Activated naive CD8-positive, alpha-beta T cell (primary cell): ENCODE measurements around the gene FAM187B.
A peak's percentile ranks its signal among the peaks of the same experiment; 100 is the strongest.

Source experiments
- H3K27ac Mint-ChIP-seq: one replicate; pipeline ENCODE4 v1.8.0; 2021; ENCODE audit warnings: mixed read lengths
- H3K27me3 Mint-ChIP-seq: one replicate; pipeline ENCODE4 v1.8.0; 2021; ENCODE audit warnings: mixed read lengths
- H3K36me3 Mint-ChIP-seq: one replicate; pipeline ENCODE4 v1.8.0; 2021; ENCODE audit warnings: mixed read lengths
- H3K4me1 Mint-ChIP-seq: one replicate; pipeline ENCODE4 v1.8.0; 2021; ENCODE audit warnings: low read depth, mixed read lengths
- H3K4me3 Mint-ChIP-seq: one replicate; pipeline ENCODE4 v1.8.0; 2021; ENCODE audit warnings: mild to moderate bottlenecking, mixed read lengths
- H3K9me3 Mint-ChIP-seq: one replicate; pipeline ENCODE4 v1.8.0; 2021; ENCODE audit warnings: low read depth, mixed read lengths

FAM187B gene

DNA sequence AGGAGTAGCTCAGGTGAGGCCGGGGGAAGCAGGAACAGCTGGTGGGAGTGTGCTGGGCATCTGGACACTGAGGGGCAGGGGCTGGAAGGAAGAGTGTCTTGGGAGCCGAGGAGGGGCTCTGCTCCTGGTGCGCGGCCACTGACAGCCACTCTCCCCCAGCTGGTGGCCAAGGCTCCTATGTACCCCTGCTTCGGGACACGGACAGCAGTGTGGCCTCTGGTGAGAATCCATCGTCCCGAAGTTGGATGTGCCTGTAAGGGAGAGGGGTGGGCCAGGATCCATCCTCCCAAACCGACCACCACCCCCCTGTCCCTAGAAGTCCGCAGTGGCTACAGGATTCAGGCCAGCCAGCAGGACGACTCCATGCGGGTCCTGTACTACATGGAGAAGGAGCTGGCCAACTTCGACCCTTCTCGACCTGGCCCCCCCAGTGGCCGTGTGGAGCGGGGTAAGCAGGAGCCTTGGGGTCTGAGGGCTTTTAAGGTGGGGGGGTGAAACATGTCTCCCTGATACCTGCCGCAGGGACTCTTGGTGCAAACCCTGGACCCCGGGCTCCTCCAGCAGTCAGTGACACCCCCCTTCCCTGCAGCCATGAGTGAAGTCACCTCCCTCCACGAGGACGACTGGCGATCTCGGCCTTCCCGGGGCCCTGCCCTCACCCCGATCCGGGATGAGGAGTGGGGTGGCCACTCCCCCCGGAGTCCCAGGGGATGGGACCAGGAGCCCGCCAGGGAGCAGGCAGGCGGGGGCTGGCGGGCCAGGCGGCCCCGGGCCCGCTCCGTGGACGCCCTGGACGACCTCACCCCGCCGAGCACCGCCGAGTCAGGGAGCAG, 38.2 kb upstream of the FAM187B start:
- no peaks in the 10 kb centered on the region for H3K27me3 Mint-ChIP-seq

GRCh38 chr19:35265900-35266519, 37.5 kb upstream of the FAM187B start:
- peaks cover 19% of the 10 kb centered on the region for H3K4me1 Mint-ChIP-seq
- no peaks in the 10 kb centered on the region for H3K27me3 Mint-ChIP-seq
- H3K9me3 Mint-ChIP-seq: no peaks in the 10 kb centered on the region
- peak overlapping the region; percentile 74 for H3K4me3 Mint-ChIP-seq
- H3K36me3 Mint-ChIP-seq: peaks cover 2% of the 10 kb centered on the region
- peak overlapping the region; percentile 89 for H3K27ac Mint-ChIP-seq

More for the DNA sequence above, 38.2 kb upstream of the FAM187B start:
- Mint-ChIP-seq H3K4me1 (peaks cover 19% of the 10 kb centered on the region), H3K4me3 (peak overlapping the region; percentile 95), H3K9me3 (no peaks in the 10 kb centered on the region), H3K27ac (peak overlapping the region; percentile 89), H3K36me3 (peaks cover 2% of the 10 kb centered on the region)

DNA sequence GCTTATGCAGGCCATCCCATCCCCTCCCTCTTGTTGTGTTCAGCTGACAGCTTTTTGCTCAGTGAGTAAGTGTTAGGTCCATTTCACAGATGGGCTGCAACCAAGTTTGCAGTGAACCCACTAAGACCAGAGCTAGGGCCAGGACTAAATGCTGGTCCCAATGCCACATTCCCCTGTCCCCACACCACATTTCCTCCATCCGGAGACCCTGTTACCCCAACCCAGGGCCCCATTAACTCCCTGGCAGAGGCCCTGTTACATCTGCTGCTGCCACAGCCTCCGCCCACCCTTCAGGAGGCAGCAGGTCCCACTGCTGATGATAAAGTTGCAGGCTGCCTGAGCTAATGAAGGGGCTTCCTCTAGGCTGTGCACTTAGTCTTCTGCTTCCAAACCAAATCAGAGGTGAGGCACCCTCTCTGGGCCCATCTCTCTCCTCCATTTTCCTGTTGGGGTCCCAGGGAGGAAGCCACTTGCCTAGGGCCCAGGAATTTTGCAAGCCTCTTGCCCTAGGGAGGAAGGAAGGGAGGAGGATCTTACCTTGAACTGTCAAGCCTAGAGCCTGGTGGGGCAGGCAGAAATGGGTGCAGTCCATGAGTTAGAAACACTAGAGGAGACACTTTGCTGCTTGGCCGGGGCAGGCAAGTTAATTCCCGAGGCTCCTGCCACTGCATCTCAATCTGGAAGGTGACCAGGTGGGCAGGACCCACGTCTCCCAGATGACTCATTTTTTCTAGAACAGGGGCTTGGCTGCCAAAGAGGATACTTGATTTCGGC, 36.8 kb upstream of the FAM187B start:
- H3K9me3 Mint-ChIP-seq: no peaks in the 10 kb centered on the region
- peak overlapping the region; percentile 89 for H3K27ac Mint-ChIP-seq
- no peaks in the 10 kb centered on the region for H3K27me3 Mint-ChIP-seq
- H3K4me3 Mint-ChIP-seq: peak overlapping the region; percentile 74
- H3K36me3 Mint-ChIP-seq: peaks cover 2% of the 10 kb centered on the region
- H3K4me1 Mint-ChIP-seq: peaks cover 19% of the 10 kb centered on the region

DNA sequence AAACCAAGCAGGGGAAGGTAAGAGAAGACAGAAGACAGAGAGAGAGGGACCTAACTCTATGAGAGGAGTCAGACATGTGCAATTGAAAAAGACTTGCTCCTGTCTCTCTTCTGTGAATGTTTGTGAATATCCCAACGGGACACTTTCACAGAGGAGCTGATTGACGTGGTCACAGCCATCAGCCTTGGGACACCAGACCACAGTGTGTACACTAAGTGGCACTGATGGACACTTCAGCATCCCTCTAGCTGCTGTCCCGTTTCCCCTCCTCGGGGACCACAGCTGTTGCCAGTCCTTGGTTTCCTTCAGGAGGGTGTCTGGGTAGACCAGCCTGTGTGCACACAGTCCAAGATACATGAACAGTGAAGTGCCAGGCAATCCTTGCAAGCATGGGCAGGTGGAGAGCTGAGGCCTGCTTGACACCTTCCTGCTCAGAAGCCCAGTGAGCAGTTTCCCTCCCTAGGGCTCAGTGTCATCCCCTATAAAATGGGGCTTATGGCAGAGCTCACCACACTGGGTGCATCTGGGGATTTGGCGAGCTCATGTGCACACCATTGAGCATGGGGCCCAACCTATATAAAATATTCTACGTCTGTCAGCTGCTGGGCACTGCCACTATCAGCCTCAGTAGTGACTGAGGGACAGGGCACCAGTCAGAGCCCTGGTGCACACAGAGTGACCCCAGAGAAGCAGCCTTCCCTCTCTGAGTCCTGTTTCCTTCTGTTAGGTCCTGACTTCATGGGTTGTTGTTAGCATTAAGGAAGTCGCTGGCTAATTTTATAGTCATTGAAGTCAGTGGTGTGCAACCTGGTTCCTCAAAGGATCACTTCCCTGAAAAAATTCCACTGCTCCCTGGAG, 36.0 kb upstream of the FAM187B start:
- Mint-ChIP-seq H3K4me3 (no peak overlapping the region), H3K27ac (peak overlapping the region; percentile 81), H3K4me1 (peaks cover 22% of the 10 kb centered on the region), H3K36me3 (peaks cover 2% of the 10 kb centered on the region), H3K9me3 (no peaks in the 10 kb centered on the region), H3K27me3 (no peaks in the 10 kb centered on the region)

DNA sequence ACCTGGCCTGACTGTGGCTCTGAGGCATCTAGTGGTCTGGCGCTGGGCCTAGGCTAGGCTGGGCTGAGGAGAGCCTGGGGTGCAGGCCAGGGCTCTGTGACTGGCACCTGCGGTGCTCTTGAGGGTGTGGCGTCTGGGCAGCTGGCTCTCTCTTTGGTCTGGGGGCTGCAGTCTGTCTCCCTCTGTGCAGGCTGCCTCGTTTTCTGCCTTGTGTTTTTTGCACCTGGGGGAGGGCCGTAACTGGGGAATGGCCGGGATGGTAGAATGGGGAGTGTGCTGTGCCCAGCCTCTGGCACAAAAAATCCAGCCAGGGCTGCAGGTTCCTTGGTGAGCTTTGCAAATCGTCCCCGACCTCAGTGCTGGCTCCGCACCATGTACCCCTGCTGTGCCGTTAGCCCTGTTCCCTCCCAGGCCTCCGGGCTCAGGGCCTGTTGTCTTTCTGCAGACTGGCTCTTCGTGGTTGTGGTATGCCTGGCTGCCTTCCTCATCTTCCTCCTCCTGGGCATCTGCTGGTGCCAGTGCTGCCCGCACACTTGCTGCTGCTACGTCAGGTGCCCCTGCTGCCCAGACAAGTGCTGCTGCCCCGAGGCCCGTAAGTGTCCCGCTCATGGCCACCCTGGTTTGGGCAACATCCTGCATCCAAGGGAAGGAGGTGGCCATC, 33.7 kb upstream of the FAM187B start:
- no peak overlapping the region for H3K27ac Mint-ChIP-seq
- H3K27me3 Mint-ChIP-seq: no peaks in the 10 kb centered on the region
- no peak overlapping the region for H3K4me3 Mint-ChIP-seq
- peaks cover 30% of the 10 kb centered on the region for H3K4me1 Mint-ChIP-seq
- H3K36me3 Mint-ChIP-seq: peaks cover 2% of the 10 kb centered on the region
- H3K9me3 Mint-ChIP-seq: no peaks in the 10 kb centered on the region

- no peaks in the 10 kb centered on the region for H3K9me3 Mint-ChIP-seq
- no peak overlapping the region for H3K4me3 Mint-ChIP-seq
- H3K27ac Mint-ChIP-seq: no peak overlapping the region
- H3K36me3 Mint-ChIP-seq: peaks cover 2% of the 10 kb centered on the region
- H3K27me3 Mint-ChIP-seq: no peaks in the 10 kb centered on the region
- peaks cover 35% of the 10 kb centered on the region for H3K4me1 Mint-ChIP-seq
These were observed 33.0 kb upstream of the FAM187B start for GRCh38 chr19:35261356-35262100.

GRCh38 chr19:35260694-35261304, 32.3 kb upstream of the FAM187B start:
- no peaks in the 10 kb centered on the region for H3K27me3 Mint-ChIP-seq
- H3K27ac Mint-ChIP-seq: no peak overlapping the region
- H3K9me3 Mint-ChIP-seq: no peaks in the 10 kb centered on the region
- peaks cover 2% of the 10 kb centered on the region for H3K36me3 Mint-ChIP-seq
- H3K4me3 Mint-ChIP-seq: no peak overlapping the region
- H3K4me1 Mint-ChIP-seq: peaks cover 34% of the 10 kb centered on the region

GRCh38 chr19:35257113-35257461, 28.5 kb upstream of the FAM187B start:
- Mint-ChIP-seq H3K4me3 (no peak overlapping the region), H3K9me3 (no peaks in the 10 kb centered on the region), H3K27ac (peak overlapping the region; percentile 54), H3K27me3 (no peaks in the 10 kb centered on the region), H3K4me1 (peaks cover 33% of the 10 kb centered on the region), H3K36me3 (no peaks in the 10 kb centered on the region)

- peak overlapping the region; percentile 89 for H3K27ac Mint-ChIP-seq
- no peaks in the 10 kb centered on the region for H3K27me3 Mint-ChIP-seq
- no peak overlapping the region for H3K4me3 Mint-ChIP-seq
- no peaks in the 10 kb centered on the region for H3K36me3 Mint-ChIP-seq
- H3K9me3 Mint-ChIP-seq: no peaks in the 10 kb centered on the region
- peaks cover 34% of the 10 kb centered on the region for H3K4me1 Mint-ChIP-seq
These were observed 28.0 kb upstream of the FAM187B start for GRCh38 chr19:35256566-35256965.

DNA sequence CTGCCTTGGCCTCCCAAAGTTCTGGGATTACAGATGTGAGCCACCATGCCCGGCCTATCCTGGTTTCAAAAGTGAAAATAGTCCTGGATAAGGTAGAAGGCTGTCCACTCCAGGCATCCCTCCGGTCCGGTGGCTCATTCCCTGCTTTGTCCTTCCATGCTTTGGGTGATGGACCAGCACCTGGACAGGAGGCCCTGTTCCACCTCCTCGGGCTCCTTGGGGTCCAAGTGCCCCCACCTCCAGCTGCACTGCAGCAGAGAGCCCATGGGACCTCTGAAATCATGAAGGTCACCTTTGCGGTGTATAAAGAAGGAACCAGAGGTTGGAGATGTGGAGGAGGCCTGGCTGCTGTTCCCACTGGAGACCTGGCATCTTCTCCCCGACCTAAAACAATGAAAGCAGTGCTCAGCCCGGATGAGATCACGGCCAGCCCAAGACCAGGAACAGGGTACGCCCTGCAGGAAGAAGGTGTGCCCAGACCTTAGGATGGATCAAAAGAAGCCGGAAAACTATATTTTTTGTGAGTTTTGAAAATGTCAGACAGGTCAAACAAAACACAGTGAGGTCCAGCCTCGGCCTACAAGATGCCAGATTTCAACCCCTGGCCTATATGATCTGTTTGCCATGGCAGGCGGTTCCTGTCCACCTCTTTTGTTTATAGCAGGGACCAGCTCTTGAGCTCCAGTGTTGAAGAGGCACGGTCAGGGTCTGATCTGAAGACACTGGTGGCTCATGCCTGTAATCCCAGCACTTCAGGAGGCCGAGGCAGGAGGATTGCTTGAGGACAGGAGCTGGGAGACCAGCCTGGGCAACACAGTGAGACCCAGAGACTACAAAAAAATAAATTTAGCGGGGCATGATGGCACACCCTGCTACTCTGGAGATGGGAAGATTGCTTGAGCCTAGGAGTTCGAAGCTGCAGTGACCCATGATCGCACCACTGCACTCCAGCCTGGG, 26.1 kb upstream of the FAM187B start:
- Mint-ChIP-seq H3K27ac (peak overlapping the region; percentile 64), H3K27me3 (no peaks in the 10 kb centered on the region), H3K4me3 (no peak overlapping the region), H3K4me1 (peaks cover 46% of the 10 kb centered on the region), H3K9me3 (no peaks in the 10 kb centered on the region), H3K36me3 (no peaks in the 10 kb centered on the region)

- Mint-ChIP-seq H3K36me3 (no peaks in the 10 kb centered on the region), H3K4me3 (no peak overlapping the region), H3K27ac (peak overlapping the region; percentile 7), H3K27me3 (no peaks in the 10 kb centered on the region), H3K4me1 (peaks cover 55% of the 10 kb centered on the region), H3K9me3 (no peaks in the 10 kb centered on the region)
These were observed 25.1 kb upstream of the FAM187B start for GRCh38 chr19:35253316-35254286.
